Measurements from ENCODE around the gene WDR46. TPM values are rescaled to one million over a fixed set of nuclear protein-coding genes. Genes with fewer than 3 reads are reported as not detected.

Gene WDR46
- total and polyA plus RNA-seq, 10 of the 15 experiments (the other 5 are each of a cell fraction or from before 2014, with no cell fraction given): 10.1 to 147 (median 86.0) TPM

DNA sequence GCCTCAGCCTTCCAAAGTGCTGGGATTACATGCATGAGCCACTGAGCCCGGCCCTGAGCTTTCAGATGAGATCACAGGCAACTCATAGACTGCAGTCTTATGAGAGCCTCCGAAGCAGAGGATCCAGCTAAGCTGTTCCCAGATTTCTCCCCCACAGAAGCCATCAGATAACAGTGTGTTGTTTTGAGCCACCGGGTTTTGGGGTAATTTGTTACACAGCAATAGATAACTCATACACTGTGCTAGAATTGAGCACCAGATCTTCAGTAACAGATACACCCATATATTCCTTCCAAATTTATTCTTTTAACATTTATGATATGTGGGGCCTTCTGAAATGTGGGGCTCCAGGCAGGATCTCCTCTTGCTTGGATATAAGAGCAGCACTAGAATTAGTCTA is 47.5 kb upstream of the WDR46 start:
- H3K27ac ChIP-seq (ENCODE audit: control insufficient read depth, insufficient read depth): no peak overlapping the region
- no peaks in the 10 kb centered on the region for H3K9me3 ChIP-seq (replicated peaks; ENCODE audit: control insufficient read depth, insufficient read depth, low read length)
- no peak overlapping the region for H2AFZ ChIP-seq (ENCODE audit: control insufficient read depth, low read depth, low read length)
- no peak for FAIRE-seq
- H3K27me3 ChIP-seq (replicated peaks in 1 of 2; ENCODE audit: control insufficient read depth in 2 of 2, insufficient read depth in 2 of 2, low read length in 1 of 2): no peaks in the 10 kb centered on the region
- in situ Hi-C loops (cut with MboI): no loop called here
- intact Hi-C loops (cut with micrococcal nuclease; ENCODE audit: unreplicated experiment): no loop called here
- peaks cover 6% of the 10 kb centered on the region; the same call in 1 of the 2 replicates for H3K4me1 ChIP-seq (ENCODE audit: control insufficient read depth, insufficient read depth, low read length)
- no peaks in the 10 kb centered on the region for H4K20me1 ChIP-seq (ENCODE audit: control insufficient read depth, insufficient read depth)
- no TSS peak for BruUV-seq (replicated peaks)
- ChIA-PET RAD21 (ENCODE audit: unreplicated experiment) (interaction anchor here (1.2 to 2.0 kb wide), 2 partner anchors 8 to 65 kb away, joined by 3 to 6 read pairs; partner anchors contain the start of genes RPS18 and VPS52), SMC1A (ENCODE audit: uncharacterized antibody, unreplicated experiment) (interaction anchor here (2.5 kb wide), 1 partner anchor 9 kb away, joined by 17 read pairs; no protein-coding TSS in a partner anchor), POLR2A (interaction anchor here (0.7 to 1.5 kb wide), 4 partner anchors 11 to 39 kb away, joined by 3 to 4 read pairs (median 4); partner anchors contain the start of gene ZBTB22), CTCF (interaction anchor here (1.1 to 5.6 kb wide), 2 partner anchors 8 to 76 kb away, joined by 3 to 25 read pairs; no protein-coding TSS in a partner anchor)
- H3K79me2 ChIP-seq (ENCODE audit: control insufficient read depth, insufficient read depth, low read length): no peaks in the 10 kb centered on the region
- no peak for DNase-seq (ENCODE audit: low read depth, low spot score)
- no peak overlapping the region for H3K9ac ChIP-seq (ENCODE audit: control insufficient read depth, insufficient read depth, low read length)
- no peak overlapping the region for H3K4me3 ChIP-seq
- WGBS (ENCODE audit: insufficient coverage, insufficient replicate concordance, low lambda C conversion rate, missing lambda C conversion rate): 65% methylated on average over 3 of the region's 3 CpGs
- ATAC-seq: no peak
- H3K4me2 ChIP-seq (ENCODE audit: control insufficient read depth, insufficient read depth): no peak overlapping the region
- H3K36me3 ChIP-seq (ENCODE audit: control insufficient read depth in 2 of 2, insufficient read depth in 2 of 2, low read length in 1 of 2): no peaks in the 10 kb centered on the region
- TF ChIP-seq NFYB (IDR thresholded peaks at IDR 0.05; ENCODE audit: insufficient read depth, low read depth, low read length): no peak
- TF ChIP-seq, protein P1, sequence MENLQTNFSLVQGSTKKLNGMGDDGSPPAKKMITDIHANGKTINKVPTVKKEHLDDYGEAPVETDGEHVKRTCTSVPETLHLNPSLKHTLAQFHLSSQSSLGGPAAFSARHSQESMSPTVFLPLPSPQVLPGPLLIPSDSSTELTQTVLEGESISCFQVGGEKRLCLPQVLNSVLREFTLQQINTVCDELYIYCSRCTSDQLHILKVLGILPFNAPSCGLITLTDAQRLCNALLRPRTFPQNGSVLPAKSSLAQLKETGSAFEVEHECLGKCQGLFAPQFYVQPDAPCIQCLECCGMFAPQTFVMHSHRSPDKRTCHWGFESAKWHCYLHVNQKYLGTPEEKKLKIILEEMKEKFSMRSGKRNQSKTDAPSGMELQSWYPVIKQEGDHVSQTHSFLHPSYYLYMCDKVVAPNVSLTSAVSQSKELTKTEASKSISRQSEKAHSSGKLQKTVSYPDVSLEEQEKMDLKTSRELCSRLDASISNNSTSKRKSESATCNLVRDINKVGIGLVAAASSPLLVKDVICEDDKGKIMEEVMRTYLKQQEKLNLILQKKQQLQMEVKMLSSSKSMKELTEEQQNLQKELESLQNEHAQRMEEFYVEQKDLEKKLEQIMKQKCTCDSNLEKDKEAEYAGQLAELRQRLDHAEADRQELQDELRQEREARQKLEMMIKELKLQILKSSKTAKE (IDR thresholded peaks at IDR 0.05; ENCODE audit: low read depth, poor library complexity, severe bottlenecking): no peak
- TF ChIP-seq, protein P2, sequence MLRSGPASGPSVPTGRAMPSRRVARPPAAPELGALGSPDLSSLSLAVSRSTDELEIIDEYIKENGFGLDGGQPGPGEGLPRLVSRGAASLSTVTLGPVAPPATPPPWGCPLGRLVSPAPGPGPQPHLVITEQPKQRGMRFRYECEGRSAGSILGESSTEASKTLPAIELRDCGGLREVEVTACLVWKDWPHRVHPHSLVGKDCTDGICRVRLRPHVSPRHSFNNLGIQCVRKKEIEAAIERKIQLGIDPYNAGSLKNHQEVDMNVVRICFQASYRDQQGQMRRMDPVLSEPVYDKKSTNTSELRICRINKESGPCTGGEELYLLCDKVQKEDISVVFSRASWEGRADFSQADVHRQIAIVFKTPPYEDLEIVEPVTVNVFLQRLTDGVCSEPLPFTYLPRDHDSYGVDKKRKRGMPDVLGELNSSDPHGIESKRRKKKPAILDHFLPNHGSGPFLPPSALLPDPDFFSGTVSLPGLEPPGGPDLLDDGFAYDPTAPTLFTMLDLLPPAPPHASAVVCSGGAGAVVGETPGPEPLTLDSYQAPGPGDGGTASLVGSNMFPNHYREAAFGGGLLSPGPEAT (IDR thresholded peaks at IDR 0.05; ENCODE audit: low read depth): no peak
- TF ChIP-seq ZSCAN29 (IDR thresholded peaks at IDR 0.05): no peak
- TF ChIP-seq GABPA (IDR thresholded peaks at IDR 0.05; ENCODE audit: low read depth): no peak
- no peak for TF ChIP-seq EGR1 (IDR thresholded peaks at IDR 0.05; ENCODE audit: borderline replicate concordance in 1 of 2, low read depth in 2 of 2, low read length in 2 of 2)
- TF ChIP-seq EED (IDR thresholded peaks at IDR 0.05; ENCODE audit: low read depth): no peak
- TF ChIP-seq, protein P3, sequence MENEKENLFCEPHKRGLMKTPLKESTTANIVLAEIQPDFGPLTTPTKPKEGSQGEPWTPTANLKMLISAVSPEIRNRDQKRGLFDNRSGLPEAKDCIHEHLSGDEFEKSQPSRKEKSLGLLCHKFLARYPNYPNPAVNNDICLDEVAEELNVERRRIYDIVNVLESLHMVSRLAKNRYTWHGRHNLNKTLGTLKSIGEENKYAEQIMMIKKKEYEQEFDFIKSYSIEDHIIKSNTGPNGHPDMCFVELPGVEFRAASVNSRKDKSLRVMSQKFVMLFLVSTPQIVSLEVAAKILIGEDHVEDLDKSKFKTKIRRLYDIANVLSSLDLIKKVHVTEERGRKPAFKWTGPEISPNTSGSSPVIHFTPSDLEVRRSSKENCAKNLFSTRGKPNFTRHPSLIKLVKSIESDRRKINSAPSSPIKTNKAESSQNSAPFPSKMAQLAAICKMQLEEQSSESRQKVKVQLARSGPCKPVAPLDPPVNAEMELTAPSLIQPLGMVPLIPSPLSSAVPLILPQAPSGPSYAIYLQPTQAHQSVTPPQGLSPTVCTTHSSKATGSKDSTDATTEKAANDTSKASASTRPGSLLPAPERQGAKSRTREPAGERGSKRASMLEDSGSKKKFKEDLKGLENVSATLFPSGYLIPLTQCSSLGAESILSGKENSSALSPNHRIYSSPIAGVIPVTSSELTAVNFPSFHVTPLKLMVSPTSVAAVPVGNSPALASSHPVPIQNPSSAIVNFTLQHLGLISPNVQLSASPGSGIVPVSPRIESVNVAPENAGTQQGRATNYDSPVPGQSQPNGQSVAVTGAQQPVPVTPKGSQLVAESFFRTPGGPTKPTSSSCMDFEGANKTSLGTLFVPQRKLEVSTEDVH (IDR thresholded peaks at IDR 0.05; ENCODE audit: low read depth, partially characterized antibody): no peak
- no peak for TF ChIP-seq SP1 (IDR thresholded peaks at IDR 0.05; ENCODE audit: low read depth, low read length)
- TF ChIP-seq, protein P4, sequence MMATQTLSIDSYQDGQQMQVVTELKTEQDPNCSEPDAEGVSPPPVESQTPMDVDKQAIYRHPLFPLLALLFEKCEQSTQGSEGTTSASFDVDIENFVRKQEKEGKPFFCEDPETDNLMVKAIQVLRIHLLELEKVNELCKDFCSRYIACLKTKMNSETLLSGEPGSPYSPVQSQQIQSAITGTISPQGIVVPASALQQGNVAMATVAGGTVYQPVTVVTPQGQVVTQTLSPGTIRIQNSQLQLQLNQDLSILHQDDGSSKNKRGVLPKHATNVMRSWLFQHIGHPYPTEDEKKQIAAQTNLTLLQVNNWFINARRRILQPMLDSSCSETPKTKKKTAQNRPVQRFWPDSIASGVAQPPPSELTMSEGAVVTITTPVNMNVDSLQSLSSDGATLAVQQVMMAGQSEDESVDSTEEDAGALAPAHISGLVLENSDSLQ (IDR thresholded peaks at IDR 0.05): no peak
- TF ChIP-seq, protein P5, sequence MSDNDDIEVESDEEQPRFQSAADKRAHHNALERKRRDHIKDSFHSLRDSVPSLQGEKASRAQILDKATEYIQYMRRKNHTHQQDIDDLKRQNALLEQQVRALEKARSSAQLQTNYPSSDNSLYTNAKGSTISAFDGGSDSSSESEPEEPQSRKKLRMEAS (IDR thresholded peaks at IDR 0.05; ENCODE audit: low read depth, low read length): no peak
- no peak for TF ChIP-seq HDAC2 (IDR thresholded peaks at IDR 0.05)
- TF ChIP-seq RELA (IDR thresholded peaks at IDR 0.05; ENCODE audit: borderline replicate concordance, partially characterized antibody): no peak
- no peak for TF ChIP-seq BACH1 (IDR thresholded peaks at IDR 0.05; ENCODE audit: borderline replicate concordance)
- TF ChIP-seq CBX3 (IDR thresholded peaks at IDR 0.05; ENCODE audit: borderline replicate concordance, low read depth): no peak

Data from GM12878 (cell line).